ENCODE results near the gene FBXO15.

Gene FBXO15

DNA sequence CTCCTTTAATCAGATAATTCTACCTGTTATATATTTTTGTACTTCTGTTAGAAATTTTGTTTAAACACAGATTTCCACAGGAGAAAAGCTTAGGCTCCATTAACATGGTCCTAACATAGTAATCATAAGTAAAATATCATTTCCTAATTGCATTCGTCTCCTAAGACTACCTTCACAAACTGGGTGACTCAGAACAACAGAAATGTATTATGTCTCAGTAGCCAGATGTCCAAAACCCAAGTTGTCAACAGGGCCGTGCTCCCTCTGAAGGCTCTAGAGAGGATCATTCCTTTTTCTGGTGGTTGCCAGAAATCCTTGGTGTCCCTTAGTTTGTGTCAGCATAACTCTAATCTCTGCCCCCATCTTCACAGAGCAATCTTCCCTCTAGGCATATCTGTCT is 5.4 kb downstream of the FBXO15 start:
- CTCF ChIA-PET = interaction anchor here (0.6 to 1.3 kb wide), 3 partner anchors 10 to 1316 kb away, joined by 3 to 4 read pairs (median 3); no protein-coding TSS in a partner anchor
- Histone ChIP-seq H3K36me3 (ENCODE audit: control insufficient read depth in 2 of 2, insufficient read depth in 1 of 2, low read length in 2 of 2) (no peaks in the 10 kb centered on the region), H3K4me3 (ENCODE audit: low read depth, low read length) (no peak overlapping the region), H3K9me3 (ENCODE audit: control insufficient read depth, insufficient read depth, low read depth, low read length) (no peaks in the 10 kb centered on the region), H3K27ac (ENCODE audit: extremely low read depth, low read depth, low read length) (no peak overlapping the region), H3K4me1 (ENCODE audit: control insufficient read depth, insufficient read depth, low read length) (no peaks in the 10 kb centered on the region)
- TF ChIP-seq ZNF677 (tag by site-specific recombination; IDR thresholded peaks at IDR 0.05) (no peak), ZNF138 (tag by site-specific recombination; IDR thresholded peaks at IDR 0.05; ENCODE audit: borderline replicate concordance) (no peak), SCRT1 (tag by site-specific recombination; IDR thresholded peaks at IDR 0.05; ENCODE audit: borderline replicate concordance) (no peak), ZFP69B (tag by site-specific recombination; IDR thresholded peaks at IDR 0.05) (no peak), ZNF16 (tag by site-specific recombination; IDR thresholded peaks at IDR 0.05; ENCODE audit: low read depth) (no peak), ZNF174 (tag by site-specific recombination; IDR thresholded peaks at IDR 0.05) (no peak), YY1 (tag by site-specific recombination; IDR thresholded peaks at IDR 0.05) (no peak), SCRT2 (tag by site-specific recombination; IDR thresholded peaks at IDR 0.05) (no peak), MEIS1 (CRISPR knock-in tag; IDR thresholded peaks at IDR 0.05; ENCODE audit: borderline replicate concordance) (no peak), ZNF501 (tag by site-specific recombination; IDR thresholded peaks at IDR 0.05) (no peak), ZBTB7A (tag by site-specific recombination; IDR thresholded peaks at IDR 0.05; ENCODE audit: low read depth) (no peak), ZBTB20 (tag by site-specific recombination; IDR thresholded peaks at IDR 0.05) (no peak), ZSCAN16 (tag by site-specific recombination; IDR thresholded peaks at IDR 0.05) (no peak), ZNF175 (tag by site-specific recombination; IDR thresholded peaks at IDR 0.05) (no peak), ZNF37A (tag by site-specific recombination; IDR thresholded peaks at IDR 0.05) (no peak)
- TF ChIP-seq, protein P1, sequence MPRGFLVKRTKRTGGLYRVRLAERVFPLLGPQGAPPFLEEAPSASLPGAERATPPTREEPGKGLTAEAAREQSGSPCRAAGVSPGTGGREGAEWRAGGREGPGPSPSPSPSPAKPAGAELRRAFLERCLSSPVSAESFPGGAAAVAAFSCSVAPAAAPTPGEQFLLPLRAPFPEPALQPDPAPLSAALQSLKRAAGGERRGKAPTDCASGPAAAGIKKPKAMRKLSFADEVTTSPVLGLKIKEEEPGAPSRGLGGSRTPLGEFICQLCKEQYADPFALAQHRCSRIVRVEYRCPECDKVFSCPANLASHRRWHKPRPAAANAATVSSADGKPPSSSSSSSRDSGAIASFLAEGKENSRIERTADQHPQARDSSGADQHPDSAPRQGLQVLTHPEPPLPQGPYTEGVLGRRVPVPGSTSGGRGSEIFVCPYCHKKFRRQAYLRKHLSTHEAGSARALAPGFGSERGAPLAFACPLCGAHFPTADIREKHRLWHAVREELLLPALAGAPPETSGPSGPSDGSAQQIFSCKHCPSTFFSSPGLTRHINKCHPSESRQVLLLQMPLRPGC (tag by site-specific recombination; IDR thresholded peaks at IDR 0.05) = no peak
- TF ChIP-seq, protein P2, sequence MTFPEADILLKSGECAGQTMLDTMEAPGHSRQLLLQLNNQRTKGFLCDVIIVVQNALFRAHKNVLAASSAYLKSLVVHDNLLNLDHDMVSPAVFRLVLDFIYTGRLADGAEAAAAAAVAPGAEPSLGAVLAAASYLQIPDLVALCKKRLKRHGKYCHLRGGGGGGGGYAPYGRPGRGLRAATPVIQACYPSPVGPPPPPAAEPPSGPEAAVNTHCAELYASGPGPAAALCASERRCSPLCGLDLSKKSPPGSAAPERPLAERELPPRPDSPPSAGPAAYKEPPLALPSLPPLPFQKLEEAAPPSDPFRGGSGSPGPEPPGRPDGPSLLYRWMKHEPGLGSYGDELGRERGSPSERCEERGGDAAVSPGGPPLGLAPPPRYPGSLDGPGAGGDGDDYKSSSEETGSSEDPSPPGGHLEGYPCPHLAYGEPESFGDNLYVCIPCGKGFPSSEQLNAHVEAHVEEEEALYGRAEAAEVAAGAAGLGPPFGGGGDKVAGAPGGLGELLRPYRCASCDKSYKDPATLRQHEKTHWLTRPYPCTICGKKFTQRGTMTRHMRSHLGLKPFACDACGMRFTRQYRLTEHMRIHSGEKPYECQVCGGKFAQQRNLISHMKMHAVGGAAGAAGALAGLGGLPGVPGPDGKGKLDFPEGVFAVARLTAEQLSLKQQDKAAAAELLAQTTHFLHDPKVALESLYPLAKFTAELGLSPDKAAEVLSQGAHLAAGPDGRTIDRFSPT (tag by site-specific recombination; IDR thresholded peaks at IDR 0.05) = no peak
- TF ChIP-seq, protein P3, sequence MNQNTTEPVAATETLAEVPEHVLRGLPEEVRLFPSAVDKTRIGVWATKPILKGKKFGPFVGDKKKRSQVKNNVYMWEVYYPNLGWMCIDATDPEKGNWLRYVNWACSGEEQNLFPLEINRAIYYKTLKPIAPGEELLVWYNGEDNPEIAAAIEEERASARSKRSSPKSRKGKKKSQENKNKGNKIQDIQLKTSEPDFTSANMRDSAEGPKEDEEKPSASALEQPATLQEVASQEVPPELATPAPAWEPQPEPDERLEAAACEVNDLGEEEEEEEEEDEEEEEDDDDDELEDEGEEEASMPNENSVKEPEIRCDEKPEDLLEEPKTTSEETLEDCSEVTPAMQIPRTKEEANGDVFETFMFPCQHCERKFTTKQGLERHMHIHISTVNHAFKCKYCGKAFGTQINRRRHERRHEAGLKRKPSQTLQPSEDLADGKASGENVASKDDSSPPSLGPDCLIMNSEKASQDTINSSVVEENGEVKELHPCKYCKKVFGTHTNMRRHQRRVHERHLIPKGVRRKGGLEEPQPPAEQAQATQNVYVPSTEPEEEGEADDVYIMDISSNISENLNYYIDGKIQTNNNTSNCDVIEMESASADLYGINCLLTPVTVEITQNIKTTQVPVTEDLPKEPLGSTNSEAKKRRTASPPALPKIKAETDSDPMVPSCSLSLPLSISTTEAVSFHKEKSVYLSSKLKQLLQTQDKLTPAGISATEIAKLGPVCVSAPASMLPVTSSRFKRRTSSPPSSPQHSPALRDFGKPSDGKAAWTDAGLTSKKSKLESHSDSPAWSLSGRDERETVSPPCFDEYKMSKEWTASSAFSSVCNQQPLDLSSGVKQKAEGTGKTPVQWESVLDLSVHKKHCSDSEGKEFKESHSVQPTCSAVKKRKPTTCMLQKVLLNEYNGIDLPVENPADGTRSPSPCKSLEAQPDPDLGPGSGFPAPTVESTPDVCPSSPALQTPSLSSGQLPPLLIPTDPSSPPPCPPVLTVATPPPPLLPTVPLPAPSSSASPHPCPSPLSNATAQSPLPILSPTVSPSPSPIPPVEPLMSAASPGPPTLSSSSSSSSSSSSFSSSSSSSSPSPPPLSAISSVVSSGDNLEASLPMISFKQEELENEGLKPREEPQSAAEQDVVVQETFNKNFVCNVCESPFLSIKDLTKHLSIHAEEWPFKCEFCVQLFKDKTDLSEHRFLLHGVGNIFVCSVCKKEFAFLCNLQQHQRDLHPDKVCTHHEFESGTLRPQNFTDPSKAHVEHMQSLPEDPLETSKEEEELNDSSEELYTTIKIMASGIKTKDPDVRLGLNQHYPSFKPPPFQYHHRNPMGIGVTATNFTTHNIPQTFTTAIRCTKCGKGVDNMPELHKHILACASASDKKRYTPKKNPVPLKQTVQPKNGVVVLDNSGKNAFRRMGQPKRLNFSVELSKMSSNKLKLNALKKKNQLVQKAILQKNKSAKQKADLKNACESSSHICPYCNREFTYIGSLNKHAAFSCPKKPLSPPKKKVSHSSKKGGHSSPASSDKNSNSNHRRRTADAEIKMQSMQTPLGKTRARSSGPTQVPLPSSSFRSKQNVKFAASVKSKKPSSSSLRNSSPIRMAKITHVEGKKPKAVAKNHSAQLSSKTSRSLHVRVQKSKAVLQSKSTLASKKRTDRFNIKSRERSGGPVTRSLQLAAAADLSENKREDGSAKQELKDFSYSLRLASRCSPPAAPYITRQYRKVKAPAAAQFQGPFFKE (tag by site-specific recombination; IDR thresholded peaks at IDR 0.05; ENCODE audit: borderline replicate concordance) = no peak
- TF ChIP-seq, protein P4, sequence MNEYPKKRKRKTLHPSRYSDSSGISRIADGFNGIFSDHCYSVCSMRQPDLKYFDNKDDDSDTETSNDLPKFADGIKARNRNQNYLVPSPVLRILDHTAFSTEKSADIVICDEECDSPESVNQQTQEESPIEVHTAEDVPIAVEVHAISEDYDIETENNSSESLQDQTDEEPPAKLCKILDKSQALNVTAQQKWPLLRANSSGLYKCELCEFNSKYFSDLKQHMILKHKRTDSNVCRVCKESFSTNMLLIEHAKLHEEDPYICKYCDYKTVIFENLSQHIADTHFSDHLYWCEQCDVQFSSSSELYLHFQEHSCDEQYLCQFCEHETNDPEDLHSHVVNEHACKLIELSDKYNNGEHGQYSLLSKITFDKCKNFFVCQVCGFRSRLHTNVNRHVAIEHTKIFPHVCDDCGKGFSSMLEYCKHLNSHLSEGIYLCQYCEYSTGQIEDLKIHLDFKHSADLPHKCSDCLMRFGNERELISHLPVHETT (tag by site-specific recombination; IDR thresholded peaks at IDR 0.05) = no peak
- POLR2A ChIA-PET = no interaction called here

Measured in HEK293 (cell line).